IMR-90 (cell line): ENCODE measurements around the gene AXDND1. TPM values are rescaled to one million over a fixed set of nuclear protein-coding genes. Genes with fewer than 3 reads are reported as not detected.

Source experiments
- ATAC-seq: fragments of 200-7000 bp; cut with Tn5 transposase; 2 replicates; pipeline ENCODE4 v1.9.1; 2020; ENCODE audit warnings: low read depth, mild to moderate bottlenecking, moderate library complexity
- BruUV-seq: library from RNA; stranded (reverse); fragments of 400-500 nt; replicated peaks from 2 replicates; lab custom pipeline; 2021; lab: Mats Ljungman, UMichigan
- CTCF ChIA-PET: fragments of 300-600 bp; formaldehyde crosslinking; extraction: SDS; loops from one replicate; lab custom pipeline; 2021; ENCODE audit warnings: antibody characterized with exemption; lab: Yijun Ruan, JAX
- POLR2A ChIA-PET: fragments of 300-600 bp; sonication (Branson Sonifier 250); formaldehyde crosslinking; loops from one replicate; lab custom pipeline; 2022; ENCODE audit warnings: antibody characterized with exemption; ENCODE audit not compliant: unreplicated experiment; lab: Charles Lee
- DNase-seq: peaks from one replicate; pipeline ENCODE4 v3.0.0; 2013
- H2AFZ ChIP-seq: replicated peaks from 2 replicates; pipeline ENCODE3; 2013; ENCODE audit warnings: low read length, mild to moderate bottlenecking; ENCODE audit not compliant: poor library complexity
- H2AK5ac ChIP-seq: 2 replicates; pipeline ENCODE4 v1.6.1; 2013; ENCODE audit warnings: low read depth, low read length, inconsistent platforms
- H2AK9ac ChIP-seq: replicated peaks from 2 replicates; pipeline ENCODE3; 2013; ENCODE audit warnings: mild to moderate bottlenecking, low read depth, low read length, moderate library complexity; ENCODE audit not compliant: poor library complexity
- H2BK120ac ChIP-seq: 2 replicates; pipeline ENCODE4 v1.6.1; 2013; ENCODE audit warnings: low read depth, low read length, inconsistent platforms
- H2BK15ac ChIP-seq: 3 replicates; pipeline ENCODE4 v1.6.1; 2013; ENCODE audit warnings: low read depth, low read length, inconsistent platforms
- H2BK20ac ChIP-seq: 2 replicates; pipeline ENCODE4 v1.6.1; 2013; ENCODE audit warnings: low read depth, mild to moderate bottlenecking, inconsistent platforms, low read length, moderate library complexity
- H2BK5ac ChIP-seq: 2 replicates; pipeline ENCODE4 v1.6.1; 2013; ENCODE audit warnings: mild to moderate bottlenecking, low read depth, low read length, inconsistent platforms; ENCODE audit not compliant: poor library complexity, severe bottlenecking
- H3K14ac ChIP-seq: replicated peaks from 2 replicates; pipeline ENCODE4 v1.6.1; 2013; ENCODE audit warnings: low read depth, low read length, inconsistent platforms
- H3K18ac ChIP-seq: 2 replicates; pipeline ENCODE4 v1.6.1; 2013; ENCODE audit warnings: low read depth, low read length, control low read depth
- H3K23ac ChIP-seq: 2 replicates; pipeline ENCODE4 v1.6.1; 2013; ENCODE audit warnings: low read depth, low read length, inconsistent platforms
- H3K27ac ChIP-seq: 2 replicates; pipeline ENCODE4 v1.5.1; 2013; ENCODE audit warnings: mild to moderate bottlenecking, control low read depth, low read length; ENCODE audit not compliant: insufficient read depth
- H3K27me3 ChIP-seq: 2 replicates; pipeline ENCODE4 v1.6.1; 2013; ENCODE audit warnings: low read length; ENCODE audit not compliant: control insufficient read depth, insufficient read depth
- H3K36me3 ChIP-seq: 2 replicates; pipeline ENCODE4 v1.6.1; 2013; ENCODE audit warnings: low read length, mixed read lengths; ENCODE audit not compliant: control insufficient read depth, insufficient read depth
- H3K4ac ChIP-seq: 2 replicates; pipeline ENCODE4 v1.6.1; 2013; ENCODE audit warnings: low read depth, low read length, inconsistent platforms
- H3K4me1 ChIP-seq: 2 replicates; pipeline ENCODE4 v1.6.1; 2013; ENCODE audit warnings: low read length, mixed read lengths; ENCODE audit not compliant: control insufficient read depth, insufficient read depth
- H3K4me2 ChIP-seq: 2 replicates; pipeline ENCODE4 v1.6.1; 2013; ENCODE audit warnings: low read depth, mild to moderate bottlenecking, control low read depth, low read length, moderate library complexity
- H3K4me3 ChIP-seq: 2 replicates; pipeline ENCODE4 v1.5.1; 2013; ENCODE audit warnings: low read depth, mild to moderate bottlenecking, control low read depth, low read length, moderate library complexity; ENCODE audit not compliant: insufficient read depth
- H3K56ac ChIP-seq: 2 replicates; pipeline ENCODE4 v1.6.1; 2013; ENCODE audit warnings: low read length, inconsistent platforms; ENCODE audit not compliant: insufficient read depth; ENCODE audit errors: extremely low read depth
- H3K79me1 ChIP-seq, 2 experiments: 2 replicates each; pipeline ENCODE4 v1.6.1; 2013; ENCODE audit warnings: low read length in 2 of 2, inconsistent platforms in 1 of 2, low read depth in 1 of 2
- H3K9ac ChIP-seq: 2 replicates; pipeline ENCODE4 v1.6.1; 2013; ENCODE audit warnings: low read depth, low read length, control low read depth
- H3K9me1 ChIP-seq: 2 replicates; pipeline ENCODE4 v1.6.1; 2013; ENCODE audit warnings: low read length, inconsistent platforms; ENCODE audit not compliant: insufficient read depth
- H3K9me3 ChIP-seq: 2 replicates; pipeline ENCODE4 v1.6.1; 2013; ENCODE audit warnings: low read length; ENCODE audit not compliant: control insufficient read depth, insufficient read depth
- H4K20me1 ChIP-seq: 2 replicates; pipeline ENCODE4 v1.6.1; 2013; ENCODE audit warnings: low read length, inconsistent platforms; ENCODE audit not compliant: insufficient read depth
- H4K5ac ChIP-seq: 2 replicates; pipeline ENCODE4 v1.6.1; 2013; ENCODE audit warnings: mild to moderate bottlenecking, low read depth, low read length, control low read depth
- H4K8ac ChIP-seq, 2 experiments: 2 replicates each; pipeline ENCODE4 v1.6.1; 2013; ENCODE audit warnings: low read depth in 2 of 2, low read length in 2 of 2, control low read depth in 1 of 2, inconsistent platforms in 1 of 2
- H4K91ac ChIP-seq: 2 replicates; pipeline ENCODE4 v1.6.1; 2013; ENCODE audit warnings: low read depth, low read length, inconsistent platforms; ENCODE audit not compliant: insufficient read depth
- BHLHE40 ChIP-seq: fragments of 150-350 bp; IDR thresholded peaks from 2 replicates; pipeline ENCODE4 v1.6.1; 2016; ENCODE audit warnings: mild to moderate bottlenecking, low read depth, low read length
- CEBPB ChIP-seq: IDR thresholded peaks from 2 replicates; pipeline ENCODE4 v1.6.1; 2012; ENCODE audit warnings: low read depth, low read length, improper control_type of control experiment
- CHD1 ChIP-seq: IDR thresholded peaks from 2 replicates; pipeline ENCODE4 v1.6.1; 2012; ENCODE audit warnings: low read depth, low read length, improper control_type of control experiment
- FOS ChIP-seq: fragments of 150-350 bp; IDR thresholded peaks from 2 replicates; pipeline ENCODE4 v1.6.1; 2016; ENCODE audit warnings: low read depth, low read length
- MAFK ChIP-seq: IDR thresholded peaks from 2 replicates; pipeline ENCODE4 v1.6.1; 2012; ENCODE audit warnings: low read depth, low read length, improper control_type of control experiment
- MAZ ChIP-seq: IDR thresholded peaks from 2 replicates; pipeline ENCODE4 v1.6.1; 2012; ENCODE audit warnings: low read depth, mild to moderate bottlenecking, low read length, improper control_type of control experiment, moderate library complexity, borderline replicate concordance
- MXI1 ChIP-seq: IDR thresholded peaks from 2 replicates; pipeline ENCODE4 v1.6.1; 2012; ENCODE audit warnings: low read depth, mild to moderate bottlenecking, low read length, moderate library complexity, borderline replicate concordance
- NFE2L2 ChIP-seq: fragments of 150-350 bp; IDR thresholded peaks from 2 replicates; pipeline ENCODE4 v1.6.1; 2016; ENCODE audit warnings: low read depth, mild to moderate bottlenecking, low read length
- POLR2A ChIP-seq: IDR thresholded peaks from 2 replicates; pipeline ENCODE4 v1.6.1; 2012; ENCODE audit warnings: mild to moderate bottlenecking, low read depth, low read length
- RAD21 ChIP-seq: IDR thresholded peaks from 2 replicates; pipeline ENCODE4 v1.6.1; 2012; ENCODE audit warnings: low read length, improper control_type of control experiment
- RCOR1 ChIP-seq: IDR thresholded peaks from 2 replicates; pipeline ENCODE4 v1.6.1; 2012; ENCODE audit warnings: mild to moderate bottlenecking, low read length, improper control_type of control experiment; ENCODE audit not compliant: insufficient replicate concordance
- RFX5 ChIP-seq: IDR thresholded peaks from 2 replicates; pipeline ENCODE4 v1.8.0; 2012; ENCODE audit warnings: low read depth, mild to moderate bottlenecking, low read length, moderate library complexity
- SMC3 ChIP-seq: fragments of 150-350 bp; IDR thresholded peaks from 2 replicates; pipeline ENCODE4 v1.6.1; 2016; ENCODE audit warnings: low read depth, mild to moderate bottlenecking, antibody characterized with exemption, low read length, moderate library complexity
- USF2 ChIP-seq: fragments of 150-350 bp; IDR thresholded peaks from 2 replicates; pipeline ENCODE4 v1.6.1; 2017; ENCODE audit warnings: mild to moderate bottlenecking, antibody characterized with exemption, low read length, low read depth
- WGBS, 2 experiments: methylation state at CpG; one replicate each; pipeline versions ENCODE4 v1.1.5 to v1.1.7; 2013; ENCODE audit warnings: missing lambda C conversion rate in 2 of 2; ENCODE audit not compliant: insufficient read length in 1 of 2; ENCODE audit errors: extremely low coverage in 2 of 2; 5-methylcytosine and 5-hydroxymethylcytosine counted together
- dilution Hi-C: fragments of 300-500 bp; cut with HindIII; formaldehyde crosslinking; loops from one replicate; pipeline ENCODE4 v1.14.3; 2018; ENCODE audit warnings: low sequenced_read_pairs; ENCODE audit not compliant: unreplicated experiment
- in situ Hi-C: fragments of 300-500 bp; cut with MboI; formaldehyde crosslinking; loops from 3 replicates; pipeline ENCODE4 v1.14.3; 2019; ENCODE audit warnings: low sequenced_read_pairs, inconsistent platforms, mixed read lengths
- intact Hi-C: fragments of 100-400 bp; cut with micrococcal nuclease; formaldehyde crosslinking; loops from 2 replicates; pipeline ENCODE4 v1.10.0; 2022
- polyA plus RNA-seq, 3 experiments: library from polyadenylated mRNA; depleted of rRNA; stranded (reverse); fragments of >200 nt; gene quantifications; 2 replicates each; pipeline ENCODE4 v1.2.3, GENCODE V29; 2012; ENCODE audit warnings: low replicate concordance in 1 of 3
- total RNA-seq: library from RNA; depleted of rRNA; stranded (reverse); fragments of >200 nt; gene quantifications from 2 replicates; pipeline ENCODE4 v1.2.3, GENCODE V29; 2012
- TF ChIP-seq, protein P1 (sequence below): fragments of 150-350 bp; IDR thresholded peaks from 2 replicates; pipeline ENCODE4 v1.6.1; 2016; ENCODE audit warnings: low read depth, mild to moderate bottlenecking, low read length, moderate library complexity, borderline replicate concordance
- TF ChIP-seq, protein P2 (sequence below): conservative IDR thresholded peaks from 2 replicates; pipeline ENCODE4 v1.5.1; 2012; ENCODE audit warnings: mild to moderate bottlenecking, low read depth, low read length, improper control_type of control experiment

The AXDND1 gene
- total and polyA plus RNA-seq, 2 of the 4 experiments (the other 2 are of a cell fraction) = not detected

GRCh38 chr1:179490611-179491010 lies 124.8 kb downstream of the AXDND1 start:
- H3K14ac ChIP-seq = no peak overlapping the region
- no peak overlapping the region for H2BK15ac ChIP-seq
- no peaks in the 10 kb centered on the region for H3K27me3 ChIP-seq
- no peak overlapping the region for H3K56ac ChIP-seq
- POLR2A ChIA-PET = no interaction called here
- no peaks in the 10 kb centered on the region; the same call in 1 of the 2 replicates for H3K9me3 ChIP-seq
- H2AFZ ChIP-seq = no peak overlapping the region
- H3K27ac ChIP-seq = no peak overlapping the region
- H4K91ac ChIP-seq = no peak overlapping the region
- no peak overlapping the region for H3K4me3 ChIP-seq
- no peaks in the 10 kb centered on the region for H3K9me1 ChIP-seq
- dilution Hi-C loops (no loop called here), in situ Hi-C loops (no loop called here), intact Hi-C loops (no loop called here)
- H2BK20ac ChIP-seq = no peak overlapping the region
- H4K5ac ChIP-seq = no peak overlapping the region
- no peaks in the 10 kb centered on the region for H4K20me1 ChIP-seq
- H3K79me1 ChIP-seq = no peaks in the 10 kb centered on the region
- H3K18ac ChIP-seq = no peak overlapping the region
- no peaks in the 10 kb centered on the region for H3K36me3 ChIP-seq
- BruUV-seq = no TSS peak
- ATAC-seq (no peak), DNase-seq (no peak)
- WGBS, 2 experiments = no CpG with 5 or more reads among the region's 1 CpG
- TF ChIP-seq RFX5 (no peak), SMC3 (no peak), CEBPB (no peak), MAZ (no peak), POLR2A (no peak), NFE2L2 (no peak), CHD1 (no peak), RAD21 (no peak), MXI1 (no peak), RCOR1 (no peak), MAFK (no peak), BHLHE40 (no peak), USF2 (no peak), FOS (no peak)
- TF ChIP-seq, protein P1, sequence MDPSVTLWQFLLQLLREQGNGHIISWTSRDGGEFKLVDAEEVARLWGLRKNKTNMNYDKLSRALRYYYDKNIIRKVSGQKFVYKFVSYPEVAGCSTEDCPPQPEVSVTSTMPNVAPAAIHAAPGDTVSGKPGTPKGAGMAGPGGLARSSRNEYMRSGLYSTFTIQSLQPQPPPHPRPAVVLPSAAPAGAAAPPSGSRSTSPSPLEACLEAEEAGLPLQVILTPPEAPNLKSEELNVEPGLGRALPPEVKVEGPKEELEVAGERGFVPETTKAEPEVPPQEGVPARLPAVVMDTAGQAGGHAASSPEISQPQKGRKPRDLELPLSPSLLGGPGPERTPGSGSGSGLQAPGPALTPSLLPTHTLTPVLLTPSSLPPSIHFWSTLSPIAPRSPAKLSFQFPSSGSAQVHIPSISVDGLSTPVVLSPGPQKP = no peak
- TF ChIP-seq, protein P2, sequence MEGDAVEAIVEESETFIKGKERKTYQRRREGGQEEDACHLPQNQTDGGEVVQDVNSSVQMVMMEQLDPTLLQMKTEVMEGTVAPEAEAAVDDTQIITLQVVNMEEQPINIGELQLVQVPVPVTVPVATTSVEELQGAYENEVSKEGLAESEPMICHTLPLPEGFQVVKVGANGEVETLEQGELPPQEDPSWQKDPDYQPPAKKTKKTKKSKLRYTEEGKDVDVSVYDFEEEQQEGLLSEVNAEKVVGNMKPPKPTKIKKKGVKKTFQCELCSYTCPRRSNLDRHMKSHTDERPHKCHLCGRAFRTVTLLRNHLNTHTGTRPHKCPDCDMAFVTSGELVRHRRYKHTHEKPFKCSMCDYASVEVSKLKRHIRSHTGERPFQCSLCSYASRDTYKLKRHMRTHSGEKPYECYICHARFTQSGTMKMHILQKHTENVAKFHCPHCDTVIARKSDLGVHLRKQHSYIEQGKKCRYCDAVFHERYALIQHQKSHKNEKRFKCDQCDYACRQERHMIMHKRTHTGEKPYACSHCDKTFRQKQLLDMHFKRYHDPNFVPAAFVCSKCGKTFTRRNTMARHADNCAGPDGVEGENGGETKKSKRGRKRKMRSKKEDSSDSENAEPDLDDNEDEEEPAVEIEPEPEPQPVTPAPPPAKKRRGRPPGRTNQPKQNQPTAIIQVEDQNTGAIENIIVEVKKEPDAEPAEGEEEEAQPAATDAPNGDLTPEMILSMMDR = no peak
- no peak overlapping the region for H2AK9ac ChIP-seq
- no peak overlapping the region for H4K8ac ChIP-seq
- H3K4me2 ChIP-seq = no peak overlapping the region
- H3K23ac ChIP-seq = no peak overlapping the region
- no peak overlapping the region for H2AK5ac ChIP-seq
- CTCF ChIA-PET = no interaction called here
- no peak overlapping the region for H2BK120ac ChIP-seq
- no peaks in the 10 kb centered on the region for H3K4me1 ChIP-seq
- H3K9ac ChIP-seq = no peak overlapping the region
- H2BK5ac ChIP-seq = no peak overlapping the region
- H3K4ac ChIP-seq = no peak overlapping the region
